Activated CD4-positive, alpha-beta T cell treated with anti-CD3 and anti-CD28 coated beads, Interleukin-2, amount 50 U/mL, for 48 hours (primary cell): ENCODE results near the gene ZNF507.
"Not testable (repeated sequence)": the region's sequence is repeated elsewhere in the genome, so short reads cannot be mapped to it uniquely, and the experiment has no call there.

ENCODE experiments used
- DNase-seq, 2 experiments: peaks; one replicate each; pipeline ENCODE4 v3.0.0-alpha.2; 2020

Gene ZNF507

GRCh38 chr19:32372726-32373517 lies 27.5 kb downstream of the ZNF507 start:
- no peak for DNase-seq

- no peak for DNase-seq
Observed at GRCh38 chr19:32373585-32374295, 28.3 kb downstream of the ZNF507 start.

GRCh38 chr19:32374362-32374761 lies 29.0 kb downstream of the ZNF507 start:
- DNase-seq = not testable (repeated sequence)

- peak in 1 of 2 experiments; percentile 7 for DNase-seq
Observed at GRCh38 chr19:32377088-32377487, 31.7 kb downstream of the ZNF507 start.

- no peak for DNase-seq
Observed at GRCh38 chr19:32380269-32380668, 34.9 kb downstream of the ZNF507 start.

- DNase-seq = no peak
Observed at GRCh38 chr19:32387701-32388392, 42.4 kb downstream of the ZNF507 start.

- no peak for DNase-seq
Observed at GRCh38 chr19:32388393-32388855, 43.0 kb downstream of the ZNF507 start.

GRCh38 chr19:32392901-32393300 lies 47.5 kb downstream of the ZNF507 start:
- no peak for DNase-seq

GRCh38 chr19:32396046-32396652 lies 50.7 kb downstream of the ZNF507 start:
- peak in 1 of 2 experiments; percentile 4 for DNase-seq

GRCh38 chr19:32397671-32398101 lies 52.3 kb downstream of the ZNF507 start:
- no peak for DNase-seq

- DNase-seq = no peak
Observed at GRCh38 chr19:32401992-32402391, 56.6 kb downstream of the ZNF507 start.

GRCh38 chr19:32403291-32403995 lies 58.0 kb downstream of the ZNF507 start:
- DNase-seq = no peak

GRCh38 chr19:32404213-32404932 lies 59.0 kb downstream of the ZNF507 start:
- peak; percentile 2 to 12 for DNase-seq

GRCh38 chr19:32404933-32405430 lies 59.6 kb downstream of the ZNF507 start:
- DNase-seq = peak; percentile 29 to 39

- DNase-seq = peak; percentile 95
Observed at GRCh38 chr19:32405431-32406160, 60.2 kb downstream of the ZNF507 start, which contains the start of gene DPY19L3. Gene DPY19L3 (plus strand): TSS chr19:32405770. CDS start chr19:32408254, 2,484 bp downstream.

- no peak for DNase-seq
Observed at GRCh38 chr19:32406161-32407003, 61.0 kb downstream of the ZNF507 start.

- no peak for DNase-seq
Observed at GRCh38 chr19:32407004-32407992, 61.9 kb downstream of the ZNF507 start.

- DNase-seq = no peak
Observed at GRCh38 chr19:32415246-32415645, 69.8 kb downstream of the ZNF507 start.
